Stomach smooth muscle (tissue), 2 donors: Measurements from ENCODE around the gene LIX1.
"Not testable (repeated sequence)": the region's sequence is repeated elsewhere in the genome, so short reads cannot be mapped to it uniquely, and the experiment has no call there.

Experiments used
- H3K27ac ChIP-seq: one replicate; pipeline ENCODE4 v1.7.0; 2013; ENCODE audit warnings: mild to moderate bottlenecking, low read length, inconsistent platforms
- H3K27me3 ChIP-seq, 2 donors: one replicate each; pipeline ENCODE4 v1.7.0; 2013; ENCODE audit warnings: low read length in 2 of 2; ENCODE audit not compliant: insufficient read depth in 2 of 2, control insufficient read depth in 1 of 2
- H3K36me3 ChIP-seq, 2 donors: one replicate each; pipeline ENCODE4 v1.7.0; 2013; ENCODE audit warnings: low read length in 2 of 2; ENCODE audit not compliant: control insufficient read depth in 2 of 2, insufficient read depth in 2 of 2
- H3K4me1 ChIP-seq: one replicate; pipeline ENCODE4 v1.7.0; 2013; ENCODE audit warnings: low read length; ENCODE audit not compliant: control insufficient read depth, insufficient read depth
- H3K4me3 ChIP-seq, 2 donors: one replicate each; pipeline ENCODE4 v1.7.0; 2013; ENCODE audit warnings: low read length in 2 of 2
- H3K9ac ChIP-seq, 2 donors: one replicate each; pipeline ENCODE4 v1.7.0; 2013; ENCODE audit warnings: low read length in 2 of 2, mild to moderate bottlenecking in 1 of 2
- H3K9me3 ChIP-seq, 2 donors: one replicate each; pipeline ENCODE4 v1.7.0; 2013; ENCODE audit warnings: low read length in 2 of 2; ENCODE audit not compliant: control insufficient read depth in 2 of 2
- donor health status: healthy.
- donor health status: Pancreatic carcinoma.

The LIX1 gene

GRCh38 chr5:97094579-97095317 lies 47.7 kb downstream of the LIX1 start:
- peaks cover 8% of the 10 kb centered on the region for H3K4me1 ChIP-seq

GRCh38 chr5:97093193-97093592 lies 49.2 kb downstream of the LIX1 start:
- no peaks in the 10 kb centered on the region for H3K9me3 ChIP-seq
- no peaks in the 10 kb centered on the region for H3K36me3 ChIP-seq
- H3K27me3 ChIP-seq, result no peaks in the 10 kb centered on the region

More at GRCh38 chr5:97094579-97095317, 47.7 kb downstream of the LIX1 start:
- H3K4me3 ChIP-seq, result no peak overlapping the region
- no peaks in the 10 kb centered on the region for H3K9me3 ChIP-seq
- no peaks in the 10 kb centered on the region for H3K27me3 ChIP-seq
- H3K9ac ChIP-seq, result no peak overlapping the region
- no peak overlapping the region for H3K27ac ChIP-seq
- no peaks in the 10 kb centered on the region for H3K36me3 ChIP-seq

GRCh38 chr5:97090944-97091343 lies 51.5 kb downstream of the LIX1 start:
- no peaks in the 10 kb centered on the region for H3K4me1 ChIP-seq
- H3K9me3 ChIP-seq, result no peaks in the 10 kb centered on the region
- H3K9ac ChIP-seq, result no peak overlapping the region
- no peaks in the 10 kb centered on the region for H3K36me3 ChIP-seq
- H3K4me3 ChIP-seq, result no peak overlapping the region
- H3K27ac ChIP-seq, result no peak overlapping the region
- no peaks in the 10 kb centered on the region for H3K27me3 ChIP-seq

More at GRCh38 chr5:97093193-97093592, 49.2 kb downstream of the LIX1 start:
- Histone ChIP-seq H3K4me1 (peaks cover 2% of the 10 kb centered on the region), H3K9ac (no peak overlapping the region), H3K27ac (no peak overlapping the region), H3K4me3 (no peak overlapping the region)

- Histone ChIP-seq H3K27ac (no peak overlapping the region), H3K9me3 (no peaks in the 10 kb centered on the region), H3K27me3 (no peaks in the 10 kb centered on the region), H3K36me3 (no peaks in the 10 kb centered on the region), H3K4me3 (no peak overlapping the region), H3K9ac (no peak overlapping the region), H3K4me1 (no peaks in the 10 kb centered on the region)
Measured at GRCh38 chr5:97089149-97089801, 53.1 kb downstream of the LIX1 start.

- Histone ChIP-seq H3K4me3 (no peak overlapping the region), H3K9ac (no peak overlapping the region), H3K9me3 (no peaks in the 10 kb centered on the region), H3K27me3 (no peaks in the 10 kb centered on the region), H3K4me1 (no peaks in the 10 kb centered on the region), H3K27ac (no peak overlapping the region), H3K36me3 (no peaks in the 10 kb centered on the region)
Measured at GRCh38 chr5:97088774-97089148, 53.6 kb downstream of the LIX1 start.

GRCh38 chr5:97087138-97087537 lies 55.3 kb downstream of the LIX1 start:
- H3K27ac ChIP-seq, result no peak overlapping the region
- no peak overlapping the region for H3K9ac ChIP-seq
- no peaks in the 10 kb centered on the region for H3K4me1 ChIP-seq
- no peaks in the 10 kb centered on the region for H3K9me3 ChIP-seq
- no peaks in the 10 kb centered on the region for H3K36me3 ChIP-seq
- no peak overlapping the region for H3K4me3 ChIP-seq
- no peaks in the 10 kb centered on the region for H3K27me3 ChIP-seq

GRCh38 chr5:97085459-97086181 lies 56.8 kb downstream of the LIX1 start:
- no peaks in the 10 kb centered on the region for H3K9me3 ChIP-seq
- no peak overlapping the region for H3K9ac ChIP-seq
- no peaks in the 10 kb centered on the region for H3K4me1 ChIP-seq
- no peaks in the 10 kb centered on the region for H3K27me3 ChIP-seq
- H3K4me3 ChIP-seq, result no peak overlapping the region
- H3K36me3 ChIP-seq, result no peaks in the 10 kb centered on the region
- no peak overlapping the region for H3K27ac ChIP-seq

- not testable (repeated sequence) for H3K9ac ChIP-seq, H3K4me3 ChIP-seq, H3K36me3 ChIP-seq, H3K4me1 ChIP-seq, H3K9me3 ChIP-seq, H3K27me3 ChIP-seq, H3K27ac ChIP-seq
Measured at GRCh38 chr5:97084782-97085458, 57.5 kb downstream of the LIX1 start.

- Histone ChIP-seq H3K27ac (no peak overlapping the region), H3K27me3 (no peaks in the 10 kb centered on the region), H3K9me3 (no peaks in the 10 kb centered on the region), H3K4me1 (no peaks in the 10 kb centered on the region), H3K9ac (no peak overlapping the region), H3K36me3 (no peaks in the 10 kb centered on the region), H3K4me3 (no peak overlapping the region)
Measured at GRCh38 chr5:97078958-97079743, 63.3 kb downstream of the LIX1 start.

GRCh38 chr5:97077246-97077645 lies 65.2 kb downstream of the LIX1 start:
- Histone ChIP-seq H3K9me3 (no peaks in the 10 kb centered on the region), H3K27me3 (no peaks in the 10 kb centered on the region), H3K36me3 (no peaks in the 10 kb centered on the region), H3K4me3 (no peak overlapping the region), H3K4me1 (peaks cover 4% of the 10 kb centered on the region), H3K9ac (no peak overlapping the region), H3K27ac (no peak overlapping the region)
